GM12873 (cell line): ENCODE data around the gene UBLCP1.

Experiments
- TF ChIP-seq, protein P1 (sequence below): IDR thresholded peaks from 2 replicates; pipeline ENCODE4 v1.5.1; 2012; ENCODE audit warnings: low read depth, mild to moderate bottlenecking, moderate library complexity, low read length, control low read depth; ENCODE audit not compliant: insufficient read depth; ENCODE audit errors: missing control alignments

The UBLCP1 gene

GRCh38 chr5:159223469-159223868 lies 39.6 kb upstream of the UBLCP1 start:
- TF ChIP-seq, protein P1, sequence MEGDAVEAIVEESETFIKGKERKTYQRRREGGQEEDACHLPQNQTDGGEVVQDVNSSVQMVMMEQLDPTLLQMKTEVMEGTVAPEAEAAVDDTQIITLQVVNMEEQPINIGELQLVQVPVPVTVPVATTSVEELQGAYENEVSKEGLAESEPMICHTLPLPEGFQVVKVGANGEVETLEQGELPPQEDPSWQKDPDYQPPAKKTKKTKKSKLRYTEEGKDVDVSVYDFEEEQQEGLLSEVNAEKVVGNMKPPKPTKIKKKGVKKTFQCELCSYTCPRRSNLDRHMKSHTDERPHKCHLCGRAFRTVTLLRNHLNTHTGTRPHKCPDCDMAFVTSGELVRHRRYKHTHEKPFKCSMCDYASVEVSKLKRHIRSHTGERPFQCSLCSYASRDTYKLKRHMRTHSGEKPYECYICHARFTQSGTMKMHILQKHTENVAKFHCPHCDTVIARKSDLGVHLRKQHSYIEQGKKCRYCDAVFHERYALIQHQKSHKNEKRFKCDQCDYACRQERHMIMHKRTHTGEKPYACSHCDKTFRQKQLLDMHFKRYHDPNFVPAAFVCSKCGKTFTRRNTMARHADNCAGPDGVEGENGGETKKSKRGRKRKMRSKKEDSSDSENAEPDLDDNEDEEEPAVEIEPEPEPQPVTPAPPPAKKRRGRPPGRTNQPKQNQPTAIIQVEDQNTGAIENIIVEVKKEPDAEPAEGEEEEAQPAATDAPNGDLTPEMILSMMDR = no peak

DNA sequence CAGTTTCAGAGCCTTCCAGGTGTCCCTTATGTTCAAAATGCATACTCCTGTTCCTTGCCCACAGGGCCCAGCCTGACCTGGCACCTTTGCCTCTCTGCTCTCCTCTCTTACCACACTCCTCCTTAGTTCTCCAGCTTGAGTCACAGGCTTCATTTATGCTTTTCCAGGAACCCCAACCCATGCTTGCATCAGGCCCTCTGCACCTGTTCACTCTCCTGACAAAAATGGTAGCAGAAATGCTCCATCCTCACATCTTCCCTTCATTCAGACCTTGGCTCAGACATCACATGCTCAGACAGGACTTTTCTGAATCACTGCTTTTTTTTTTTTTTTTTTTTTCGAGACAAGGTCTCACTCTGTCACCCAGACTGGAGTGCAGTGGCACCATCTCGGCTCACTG lies 38.6 kb upstream of the UBLCP1 start:
- TF ChIP-seq, protein P1 = no peak

- TF ChIP-seq, protein P1 = no peak
Measured at GRCh38 chr5:159226451-159226850, 36.6 kb upstream of the UBLCP1 start.

- TF ChIP-seq, protein P1 = no peak
Measured at GRCh38 chr5:159227452-159227851, 35.6 kb upstream of the UBLCP1 start.

DNA sequence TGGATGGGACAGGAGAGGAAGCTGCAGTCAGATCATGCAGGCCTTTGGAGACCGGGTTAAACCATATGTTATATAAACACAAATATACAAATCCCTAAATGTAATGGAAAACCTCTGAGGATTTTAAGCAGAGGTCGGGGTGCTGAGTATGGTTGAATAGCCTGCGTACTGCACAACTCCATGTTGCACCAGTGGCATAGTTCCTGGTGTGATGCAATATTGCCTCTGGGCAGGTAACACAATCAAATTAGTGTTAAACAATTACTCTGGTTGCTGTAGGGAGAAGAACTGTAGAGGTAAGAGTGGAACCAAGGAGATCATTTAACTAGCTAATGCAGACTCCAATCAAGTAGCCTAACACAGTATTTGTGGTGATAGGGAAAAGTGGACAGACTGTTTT lies 32.4 kb upstream of the UBLCP1 start:
- TF ChIP-seq, protein P1 = no peak

DNA sequence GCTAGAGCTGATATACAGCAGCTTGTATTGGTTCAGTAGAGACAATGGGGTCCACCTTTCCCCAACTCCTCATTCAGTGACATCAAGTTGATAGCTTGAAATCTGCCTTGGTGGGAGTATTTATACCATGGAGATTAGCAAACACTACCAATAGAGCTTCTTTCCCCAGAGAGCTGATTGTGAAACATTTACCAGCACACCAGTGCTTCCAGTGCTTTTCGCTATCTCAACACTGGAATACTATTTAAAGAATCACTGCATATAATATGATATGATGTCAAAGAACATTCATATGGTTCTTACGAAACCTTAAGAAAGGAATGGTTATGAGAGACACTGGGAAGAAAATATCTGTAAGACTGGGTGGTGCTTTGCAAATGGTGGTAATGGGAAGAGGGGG lies 31.9 kb upstream of the UBLCP1 start:
- TF ChIP-seq, protein P1 = no peak

- TF ChIP-seq, protein P1 = no peak
Measured at GRCh38 chr5:159240301-159240870, 22.7 kb upstream of the UBLCP1 start.

DNA sequence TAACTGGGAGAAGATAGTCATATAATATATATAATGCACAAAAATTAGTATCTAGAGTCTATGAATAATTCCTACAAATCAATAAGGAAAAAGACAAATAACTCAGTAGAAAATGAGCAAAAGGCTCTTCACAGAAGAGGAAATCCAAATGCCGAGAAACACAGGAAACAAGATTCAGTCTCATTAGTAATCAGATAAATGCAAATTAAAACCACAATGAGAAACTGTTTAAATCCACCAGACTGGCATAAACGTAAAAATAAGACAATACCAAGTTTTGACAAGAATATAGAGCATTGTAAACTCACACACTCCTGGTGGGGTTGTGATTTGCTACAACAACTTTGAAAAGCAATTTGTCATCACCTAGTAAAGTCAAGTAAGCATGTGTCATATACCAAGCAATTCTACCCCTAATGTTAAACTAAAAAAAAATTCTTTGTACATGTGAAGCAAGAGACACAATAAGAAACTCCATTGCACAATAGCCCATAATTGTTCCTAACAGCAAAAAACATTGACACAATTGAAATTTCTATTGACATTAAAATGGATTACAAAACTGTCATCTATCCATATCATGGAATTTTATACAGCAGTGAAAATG lies 21.0 kb upstream of the UBLCP1 start:
- TF ChIP-seq, protein P1 = no peak
